Measurements from ENCODE around the gene TROAP. TPM values are rescaled to one million over a fixed set of nuclear protein-coding genes. Genes with fewer than 3 reads are reported as not detected.
A peak's percentile ranks its signal among the peaks of the same experiment; 100 is the strongest.

TROAP gene
- total RNA-seq, 4 donors from 2014 or later, result 4.0 to 14.6 (median 5.9) TPM

DNA sequence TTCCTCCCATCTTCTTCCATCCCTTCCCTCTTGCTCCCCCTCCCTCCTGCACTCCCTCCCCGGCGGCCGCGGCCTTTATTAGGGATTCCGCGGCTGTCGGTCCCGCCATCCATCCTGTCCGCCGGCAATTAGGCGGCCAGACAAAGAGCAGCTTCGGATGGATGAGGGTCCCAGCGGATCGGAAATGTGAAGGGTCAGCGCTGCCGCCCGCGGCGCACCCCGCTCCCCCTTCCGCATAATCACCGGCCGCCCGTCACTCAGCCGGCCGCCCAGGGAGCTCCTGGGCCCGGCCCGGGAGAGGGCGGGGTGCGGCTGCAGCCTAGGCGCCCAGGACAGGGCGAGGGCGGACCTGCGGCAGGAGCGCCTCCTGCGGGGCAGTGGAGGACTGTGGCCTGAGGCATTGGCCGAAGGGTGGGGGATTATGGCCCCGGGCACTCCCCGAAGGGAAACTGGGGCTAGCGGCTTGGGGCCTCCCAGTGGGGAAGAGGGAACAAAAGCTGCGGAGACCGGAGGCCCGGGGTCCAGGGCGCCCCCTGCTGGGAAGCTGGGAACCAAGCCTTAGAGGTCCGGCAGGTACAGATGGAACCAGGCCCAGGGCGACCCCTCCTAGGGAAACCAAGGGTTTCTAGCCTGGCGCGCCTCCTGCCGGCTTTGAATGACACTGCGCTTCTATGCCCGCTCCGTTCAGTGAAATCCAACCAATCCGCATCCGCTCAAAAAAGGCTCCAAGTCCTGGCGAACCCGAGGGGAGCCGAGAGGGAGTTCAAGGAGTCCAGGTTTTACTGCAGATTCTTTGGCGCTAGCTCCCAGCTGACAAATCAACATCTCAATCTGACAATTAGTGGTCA is 19.2 kb downstream of the TROAP start:
- TF ChIP-seq, protein P1, sequence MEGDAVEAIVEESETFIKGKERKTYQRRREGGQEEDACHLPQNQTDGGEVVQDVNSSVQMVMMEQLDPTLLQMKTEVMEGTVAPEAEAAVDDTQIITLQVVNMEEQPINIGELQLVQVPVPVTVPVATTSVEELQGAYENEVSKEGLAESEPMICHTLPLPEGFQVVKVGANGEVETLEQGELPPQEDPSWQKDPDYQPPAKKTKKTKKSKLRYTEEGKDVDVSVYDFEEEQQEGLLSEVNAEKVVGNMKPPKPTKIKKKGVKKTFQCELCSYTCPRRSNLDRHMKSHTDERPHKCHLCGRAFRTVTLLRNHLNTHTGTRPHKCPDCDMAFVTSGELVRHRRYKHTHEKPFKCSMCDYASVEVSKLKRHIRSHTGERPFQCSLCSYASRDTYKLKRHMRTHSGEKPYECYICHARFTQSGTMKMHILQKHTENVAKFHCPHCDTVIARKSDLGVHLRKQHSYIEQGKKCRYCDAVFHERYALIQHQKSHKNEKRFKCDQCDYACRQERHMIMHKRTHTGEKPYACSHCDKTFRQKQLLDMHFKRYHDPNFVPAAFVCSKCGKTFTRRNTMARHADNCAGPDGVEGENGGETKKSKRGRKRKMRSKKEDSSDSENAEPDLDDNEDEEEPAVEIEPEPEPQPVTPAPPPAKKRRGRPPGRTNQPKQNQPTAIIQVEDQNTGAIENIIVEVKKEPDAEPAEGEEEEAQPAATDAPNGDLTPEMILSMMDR (IDR thresholded peaks at IDR 0.05), result peak; percentile 50 to 89
- no peak for TF ChIP-seq POLR2AphosphoS5 (IDR thresholded peaks at IDR 0.05)
- Histone ChIP-seq H3K9me3 (no peaks in the 10 kb centered on the region), H3K36me3 (no peaks in the 10 kb centered on the region), H3K4me3 (peak overlapping the region; percentile 47), H3K27ac (no peak overlapping the region), H3K4me1 (peaks cover 46% of the 10 kb centered on the region), H3K27me3 (peaks cover 52% of the 10 kb centered on the region)
- DNase-seq (ENCODE audit: low spot score in 2 of 2), result peak; percentile 82 to 85
- 2% methylated on average over 28 of the region's 58 CpGs for WGBS

DNA sequence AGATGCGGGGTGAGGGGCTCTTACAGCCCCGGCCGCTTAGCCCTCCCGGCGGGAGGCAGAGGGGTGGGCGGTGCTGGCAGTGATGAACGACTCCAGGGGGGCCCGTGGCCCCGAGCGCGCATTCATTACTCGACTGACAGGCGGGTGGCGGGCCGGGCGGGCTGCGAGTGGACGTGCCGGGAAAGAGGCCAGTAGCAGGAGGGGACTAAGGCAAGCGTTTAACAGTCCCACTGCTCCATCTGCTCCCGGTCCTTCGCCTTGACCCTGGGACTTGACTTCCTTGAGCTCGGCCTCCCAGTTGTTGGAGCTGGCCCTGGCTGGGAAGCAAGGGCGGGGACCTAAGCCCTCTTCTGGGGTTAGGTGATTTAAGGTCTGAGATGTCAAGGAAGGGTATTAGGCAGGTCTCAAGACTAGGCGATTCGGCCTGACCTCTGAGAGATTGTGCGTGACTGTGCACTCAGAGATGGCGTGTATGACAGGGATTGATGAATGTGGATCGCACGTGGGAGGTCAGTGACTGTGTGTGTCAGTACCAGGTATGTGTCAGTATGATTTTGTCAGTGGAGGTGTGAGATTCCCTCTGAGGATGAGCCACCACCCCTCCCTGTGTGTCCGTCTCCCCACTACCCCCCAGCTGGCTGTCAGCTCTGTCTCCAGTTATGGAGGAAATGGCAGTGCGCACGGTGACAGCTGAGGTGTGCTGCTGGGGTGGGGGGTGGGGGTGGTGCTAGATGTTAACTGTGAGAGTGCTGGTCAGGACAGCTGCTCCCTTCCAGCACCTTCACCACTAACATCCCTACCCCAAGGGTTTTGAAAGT is 20.1 kb downstream of the TROAP start:
- Histone ChIP-seq H3K4me3 (peak overlapping the region; percentile 47), H3K27me3 (peaks cover 54% of the 10 kb centered on the region)

DNA sequence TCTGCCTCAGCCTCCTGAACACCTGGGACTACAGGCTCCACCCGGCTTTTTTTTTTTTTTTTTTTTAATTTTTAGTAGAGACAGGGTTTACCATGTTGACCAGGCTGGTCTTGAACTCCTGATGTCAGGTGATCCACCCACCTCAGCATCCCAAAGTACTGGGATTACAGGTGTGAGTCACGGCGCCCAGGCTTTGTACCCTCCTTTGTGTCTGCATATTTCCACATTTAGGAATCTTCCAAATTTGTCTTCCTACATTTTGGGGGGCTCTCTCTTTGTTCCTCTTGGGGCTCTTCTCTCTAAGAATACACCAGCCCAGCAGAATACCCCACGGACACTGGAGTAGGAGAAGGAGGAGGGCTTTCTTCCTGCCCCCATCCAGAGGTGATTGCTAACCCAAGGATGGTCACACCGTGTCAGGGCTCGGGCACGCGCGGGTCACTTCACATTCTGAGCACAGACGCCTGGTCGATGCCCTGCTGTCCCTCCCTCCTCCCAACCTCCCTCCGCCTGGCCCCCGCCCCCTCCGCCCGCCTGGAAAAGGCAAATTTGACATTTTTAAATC is 21.5 kb downstream of the TROAP start:
- WGBS, result 41% methylated on average over 15 of the region's 15 CpGs
- no peak overlapping the region for H3K27ac ChIP-seq
- peaks cover 53% of the 10 kb centered on the region for H3K4me1 ChIP-seq
- peak overlapping the region; percentile 51 for H3K4me3 ChIP-seq
- no peaks in the 10 kb centered on the region for H3K9me3 ChIP-seq
- H3K27me3 ChIP-seq, result peaks cover 68% of the 10 kb centered on the region
- peak; percentile 57 to 58 for DNase-seq (ENCODE audit: low spot score in 2 of 2)
- no peaks in the 10 kb centered on the region for H3K36me3 ChIP-seq
- no peak for TF ChIP-seq POLR2A (IDR thresholded peaks at IDR 0.05)

More for the DNA sequence above, 20.1 kb downstream of the TROAP start:
- Histone ChIP-seq H3K4me1 (peaks cover 52% of the 10 kb centered on the region), H3K9me3 (no peaks in the 10 kb centered on the region), H3K27ac (no peak overlapping the region), H3K36me3 (no peaks in the 10 kb centered on the region)
- WGBS, result 6% methylated on average over 21 of the region's 33 CpGs
- DNase-seq (ENCODE audit: low spot score in 2 of 2), result peak in 1 of 2 donors; percentile 63
- TF ChIP-seq EP300 (IDR thresholded peaks at IDR 0.05), result no peak
- TF ChIP-seq, protein P1 (IDR thresholded peaks at IDR 0.05), result no peak
- TF ChIP-seq POLR2A (IDR thresholded peaks at IDR 0.05), result no peak
- TF ChIP-seq POLR2AphosphoS5 (IDR thresholded peaks at IDR 0.05), result no peak

DNA sequence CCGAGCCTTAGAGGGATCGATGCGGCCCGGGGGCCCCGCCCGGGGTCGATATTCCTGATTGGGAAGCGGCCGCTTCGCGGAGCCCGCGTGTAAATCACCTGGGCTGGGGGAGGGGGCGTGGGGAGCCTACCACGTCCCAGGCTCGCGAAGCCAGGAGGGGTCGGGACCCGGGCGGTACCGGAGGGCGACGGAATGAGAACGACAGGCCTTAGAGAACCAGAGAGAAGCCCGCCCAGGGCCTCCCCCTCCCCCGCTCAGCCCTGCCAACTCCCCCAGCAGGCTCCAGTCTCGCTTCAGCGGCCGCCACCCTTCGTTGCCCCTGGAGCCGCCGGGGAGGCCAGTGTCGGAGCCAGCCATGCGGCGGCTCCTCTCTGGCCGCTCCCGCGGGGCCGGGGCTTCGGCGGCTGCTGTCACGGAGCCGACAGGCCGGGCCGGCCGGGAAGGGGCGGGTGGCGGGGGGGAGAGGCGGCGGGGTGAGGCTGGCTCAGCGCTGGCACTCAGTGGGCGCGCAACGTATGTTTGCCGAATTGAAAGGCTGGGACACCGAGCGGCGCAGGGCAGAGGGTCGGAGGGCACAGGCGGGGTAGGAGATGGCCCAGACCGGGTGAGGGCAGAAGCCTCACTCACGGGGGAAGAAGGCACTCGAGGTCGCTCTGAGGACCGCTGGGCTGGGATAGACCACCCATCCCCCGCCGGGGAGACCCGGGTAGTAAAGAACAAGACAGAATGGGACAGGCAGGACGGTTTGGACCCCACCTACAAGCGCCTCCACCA is 22.2 kb downstream of the TROAP start:
- peak overlapping the region; percentile 51 for H3K4me3 ChIP-seq
- WGBS, result 1% methylated on average over 12 of the region's 70 CpGs
- no peaks in the 10 kb centered on the region for H3K9me3 ChIP-seq
- H3K4me1 ChIP-seq, result peaks cover 53% of the 10 kb centered on the region
- no peak for DNase-seq (ENCODE audit: low spot score in 2 of 2)
- H3K36me3 ChIP-seq, result no peaks in the 10 kb centered on the region
- TF ChIP-seq POLR2AphosphoS5 (IDR thresholded peaks at IDR 0.05) (no peak), EP300 (IDR thresholded peaks at IDR 0.05) (no peak), POLR2A (IDR thresholded peaks at IDR 0.05) (no peak)
- TF ChIP-seq, protein P1 (IDR thresholded peaks at IDR 0.05), result no peak
- H3K27me3 ChIP-seq, result peaks cover 69% of the 10 kb centered on the region
- H3K27ac ChIP-seq, result no peak overlapping the region

Data from suprapubic skin (tissue), 4 donors.